ENCODE results near the gene PSPN.

PSPN gene

GRCh38 chr19:6325614-6326013 is 50.1 kb downstream of the PSPN start:
- DNase-seq (ENCODE audit: low read depth) = no peak
